HepG2 (cell line): ENCODE data around the gene SF3B6. TPM values are rescaled to one million over a fixed set of nuclear protein-coding genes. Genes with fewer than 3 reads are reported as not detected.

Source experiments
- HCFC1 ChIP-seq: fragments of 150-350 bp; IDR thresholded peaks from 2 replicates; pipeline ENCODE4 v1.6.1; 2014; ENCODE audit warnings: low read depth, low read length
- MIXL1 ChIP-seq: IDR thresholded peaks from 2 replicates; pipeline ENCODE4 v1.6.1; 2016
- PHF5A ChIP-seq: IDR thresholded peaks from one replicate; pipeline ENCODE4 v1.6.1; 2018; ENCODE audit warnings: low read depth, missing genetic modification reagents; ENCODE audit not compliant: unreplicated experiment
- SMARCE1 ChIP-seq: fragments of 450-650 bp; IDR thresholded peaks from 2 replicates; pipeline ENCODE4 v1.6.1; 2017; ENCODE audit warnings: borderline replicate concordance
- SMYD3 ChIP-seq: sonication (generic); formaldehyde crosslinking; IDR thresholded peaks from 2 replicates; pipeline ENCODE4 v1.8.1; 2023; ENCODE audit warnings: mild to moderate bottlenecking, missing genetic modification reagents
- SSRP1 ChIP-seq: IDR thresholded peaks from 2 replicates; pipeline ENCODE4 v1.6.1; 2016; ENCODE audit warnings: control low read depth
- ZNF160 ChIP-seq: sonication (generic); formaldehyde crosslinking; IDR thresholded peaks from 2 replicates; pipeline ENCODE4 v1.8.0; 2022; ENCODE audit warnings: mild to moderate bottlenecking, inconsistent platforms, missing genetic modification reagents
- ZNF775 ChIP-seq: sonication (generic); formaldehyde crosslinking; IDR thresholded peaks from 2 replicates; pipeline ENCODE4 v1.4.0; 2020; ENCODE audit warnings: missing genetic modification reagents, mild to moderate bottlenecking, moderate library complexity, borderline replicate concordance
- ZSCAN9 ChIP-seq: IDR thresholded peaks from 2 replicates; pipeline ENCODE4 v1.6.1; 2016; ENCODE audit warnings: borderline replicate concordance
- polyA plus RNA-seq, 8 experiments: library from polyadenylated mRNA; depleted of rRNA in 3 of 8; stranded (reverse) in 7 of 8; unstranded in 1 of 8; fragments of >200 nt; fragmentation: Illumina TruSeq in 4 of 8; extraction: Trizol in 4 of 8; gene quantifications; 2 replicates each; pipeline versions ENCODE4 v1.2.1 to v1.2.3, GENCODE V29; 2011 to 2016; ENCODE audit warnings: low read depth in 4 of 8, missing spikeins in 1 of 8, mixed read lengths in 1 of 8; ENCODE audit not compliant: insufficient read depth in 1 of 8
- total RNA-seq, 5 experiments: library from RNA; depleted of rRNA; stranded (reverse); fragments of >200 nt; fragmentation: Illumina TruSeq; extraction: Trizol; gene quantifications; 2 replicates each; pipeline ENCODE4 v1.2.3, GENCODE V29; 2016; ENCODE audit warnings: low read depth in 1 of 5
- TF ChIP-seq, protein P1 (sequence below): sonication (generic); formaldehyde crosslinking; IDR thresholded peaks from one replicate; pipeline ENCODE4 v1.5.1; 2020; ENCODE audit warnings: mild to moderate bottlenecking, missing genetic modification reagents; ENCODE audit errors: not compliant biosample characterization
- TF ChIP-seq, protein P2 (sequence below): sonication (generic); formaldehyde crosslinking; IDR thresholded peaks from 2 replicates; pipeline ENCODE4 v1.4.0; 2020; ENCODE audit warnings: missing genetic modification reagents, mild to moderate bottlenecking, borderline replicate concordance

SF3B6 gene
- total and polyA plus RNA-seq, 2 of the 13 experiments (the other 11 are each of a cell fraction or from before 2014, with no cell fraction given), result 177 to 182 TPM

DNA sequence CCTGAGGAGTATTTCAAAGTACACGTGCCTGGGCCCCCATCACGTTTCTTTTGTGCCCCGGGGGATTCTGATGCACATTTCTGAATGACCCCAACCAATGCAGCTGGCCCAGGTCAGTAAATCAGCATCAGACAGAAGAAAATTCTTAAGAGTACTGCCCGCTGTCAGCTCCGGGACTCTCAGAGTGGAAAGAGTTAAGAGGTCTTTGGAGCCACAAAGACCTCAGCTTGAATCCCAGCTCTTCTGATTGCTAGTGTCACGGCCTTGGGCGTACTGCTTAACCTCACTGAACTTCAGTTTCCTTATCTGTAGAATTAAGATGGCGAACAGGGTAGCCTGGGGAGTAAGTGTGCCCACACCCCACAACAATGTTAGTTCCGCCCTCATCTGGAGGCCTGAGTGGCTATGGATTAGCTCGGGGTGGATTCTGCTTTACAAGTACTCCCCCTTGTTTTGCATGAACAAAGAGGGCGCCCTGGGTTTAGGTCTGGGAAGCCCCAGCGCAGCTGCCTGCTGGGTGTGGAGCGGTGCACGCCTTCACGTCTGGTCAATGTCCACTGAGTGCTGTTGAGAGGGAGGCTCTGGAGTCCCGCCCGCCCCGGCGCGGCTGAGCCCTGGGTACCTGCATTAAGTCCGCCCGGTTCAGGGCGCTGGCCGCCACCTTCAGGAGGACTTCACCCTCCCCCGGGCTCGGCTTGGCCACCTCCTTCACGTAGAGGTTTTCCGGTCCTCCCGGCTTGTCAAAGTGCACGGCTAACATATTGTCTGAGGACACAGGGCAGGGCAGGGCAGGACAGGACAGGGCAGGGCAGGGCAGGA is 7.7 kb upstream of the SF3B6 start (continued):
- TF ChIP-seq, protein P1, sequence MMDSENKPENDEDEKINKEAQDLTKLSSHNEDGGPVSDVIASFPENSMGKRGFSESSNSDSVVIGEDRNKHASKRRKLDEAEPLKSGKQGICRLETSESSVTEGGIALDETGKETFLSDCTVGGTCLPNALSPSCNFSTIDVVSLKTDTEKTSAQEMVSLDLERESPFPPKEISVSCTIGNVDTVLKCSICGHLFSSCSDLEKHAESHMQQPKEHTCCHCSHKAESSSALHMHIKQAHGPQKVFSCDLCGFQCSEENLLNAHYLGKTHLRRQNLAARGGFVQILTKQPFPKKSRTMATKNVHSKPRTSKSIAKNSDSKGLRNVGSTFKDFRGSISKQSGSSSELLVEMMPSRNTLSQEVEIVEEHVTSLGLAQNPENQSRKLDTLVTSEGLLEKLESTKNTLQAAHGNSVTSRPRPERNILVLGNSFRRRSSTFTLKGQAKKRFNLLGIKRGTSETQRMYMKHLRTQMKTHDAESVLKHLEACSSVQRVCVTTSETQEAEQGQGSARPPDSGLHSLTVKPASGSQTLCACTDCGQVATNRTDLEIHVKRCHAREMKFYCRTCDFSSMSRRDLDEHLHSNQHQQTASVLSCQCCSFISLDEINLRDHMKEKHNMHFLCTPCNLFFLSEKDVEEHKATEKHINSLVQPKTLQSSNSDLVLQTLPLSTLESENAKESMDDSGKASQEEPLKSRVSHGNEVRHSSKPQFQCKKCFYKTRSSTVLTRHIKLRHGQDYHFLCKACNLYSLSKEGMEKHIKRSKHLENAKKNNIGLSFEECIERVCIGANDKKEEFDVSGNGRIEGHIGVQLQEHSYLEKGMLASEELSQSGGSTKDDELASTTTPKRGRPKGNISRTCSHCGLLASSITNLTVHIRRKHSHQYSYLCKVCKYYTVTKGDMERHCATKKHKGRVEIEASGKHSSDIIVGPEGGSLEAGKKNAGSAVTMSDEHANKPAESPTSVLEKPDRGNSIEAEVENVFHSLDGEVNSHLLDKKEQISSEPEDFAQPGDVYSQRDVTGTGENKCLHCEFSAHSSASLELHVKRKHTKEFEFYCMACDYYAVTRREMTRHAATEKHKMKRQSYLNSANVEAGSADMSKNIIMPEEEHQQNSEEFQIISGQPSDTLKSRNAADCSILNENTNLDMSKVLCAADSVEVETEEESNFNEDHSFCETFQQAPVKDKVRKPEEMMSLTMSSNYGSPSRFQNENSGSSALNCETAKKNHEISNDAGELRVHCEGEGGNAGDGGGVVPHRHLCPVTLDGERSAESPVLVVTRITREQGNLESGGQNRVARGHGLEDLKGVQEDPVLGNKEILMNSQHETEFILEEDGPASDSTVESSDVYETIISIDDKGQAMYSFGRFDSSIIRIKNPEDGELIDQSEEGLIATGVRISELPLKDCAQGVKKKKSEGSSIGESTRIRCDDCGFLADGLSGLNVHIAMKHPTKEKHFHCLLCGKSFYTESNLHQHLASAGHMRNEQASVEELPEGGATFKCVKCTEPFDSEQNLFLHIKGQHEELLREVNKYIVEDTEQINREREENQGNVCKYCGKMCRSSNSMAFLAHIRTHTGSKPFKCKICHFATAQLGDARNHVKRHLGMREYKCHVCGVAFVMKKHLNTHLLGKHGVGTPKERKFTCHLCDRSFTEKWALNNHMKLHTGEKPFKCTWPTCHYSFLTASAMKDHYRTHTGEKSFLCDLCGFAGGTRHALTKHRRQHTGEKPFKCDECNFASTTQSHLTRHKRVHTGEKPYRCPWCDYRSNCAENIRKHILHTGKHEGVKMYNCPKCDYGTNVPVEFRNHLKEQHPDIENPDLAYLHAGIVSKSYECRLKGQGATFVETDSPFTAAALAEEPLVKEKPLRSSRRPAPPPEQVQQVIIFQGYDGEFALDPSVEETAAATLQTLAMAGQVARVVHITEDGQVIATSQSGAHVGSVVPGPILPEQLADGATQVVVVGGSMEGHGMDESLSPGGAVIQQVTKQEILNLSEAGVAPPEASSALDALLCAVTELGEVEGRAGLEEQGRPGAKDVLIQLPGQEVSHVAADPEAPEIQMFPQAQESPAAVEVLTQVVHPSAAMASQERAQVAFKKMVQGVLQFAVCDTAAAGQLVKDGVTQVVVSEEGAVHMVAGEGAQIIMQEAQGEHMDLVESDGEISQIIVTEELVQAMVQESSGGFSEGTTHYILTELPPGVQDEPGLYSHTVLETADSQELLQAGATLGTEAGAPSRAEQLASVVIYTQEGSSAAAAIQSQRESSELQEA (CRISPR knock-in tag), result peak; percentile 96
- TF ChIP-seq ZSCAN9 (CRISPR knock-in tag) (peak; percentile 79; the same call in 1 of the 2 replicates), PHF5A (CRISPR knock-in tag) (no peak), MIXL1 (CRISPR knock-in tag) (peak; percentile 50; the same call in 1 of the 2 replicates), SMYD3 (CRISPR knock-in tag) (no peak), ZNF775 (CRISPR knock-in tag) (no peak), HCFC1 (no peak), SMARCE1 (no peak), ZNF160 (CRISPR knock-in tag) (peak; percentile 18), SSRP1 (CRISPR knock-in tag) (no peak)
- TF ChIP-seq, protein P2, sequence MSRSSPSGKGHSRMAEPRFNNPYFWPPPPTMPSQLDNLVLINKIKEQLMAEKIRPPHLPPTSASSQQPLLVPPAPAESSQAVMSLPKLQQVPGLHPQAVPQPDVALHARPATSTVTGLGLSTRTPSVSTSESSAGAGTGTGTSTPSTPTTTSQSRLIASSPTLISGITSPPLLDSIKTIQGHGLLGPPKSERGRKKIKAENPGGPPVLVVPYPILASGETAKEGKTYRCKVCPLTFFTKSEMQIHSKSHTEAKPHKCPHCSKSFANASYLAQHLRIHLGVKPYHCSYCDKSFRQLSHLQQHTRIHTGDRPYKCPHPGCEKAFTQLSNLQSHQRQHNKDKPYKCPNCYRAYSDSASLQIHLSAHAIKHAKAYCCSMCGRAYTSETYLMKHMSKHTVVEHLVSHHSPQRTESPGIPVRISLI (CRISPR knock-in tag), result peak; percentile 67
